HepG2 (cell line): ENCODE results near the gene UBE3A. TPM values are rescaled to one million over a fixed set of nuclear protein-coding genes. Genes with fewer than 3 reads are reported as not detected.

ENCODE experiments used
- ARID5B ChIP-seq: IDR thresholded peaks from 2 replicates; pipeline ENCODE4 v1.4.0; 2020; ENCODE audit warnings: mild to moderate bottlenecking, missing genetic modification reagents
- ATF4 ChIP-seq, 2 experiments: fragments of 450-650 bp in 1 of 2; sonication (generic) in 1 of 2; formaldehyde crosslinking; IDR thresholded peaks; 2 replicates each; pipeline versions ENCODE4 v1.5.0 to v1.8.0; 2020 to 2022; ENCODE audit warnings: mild to moderate bottlenecking in 1 of 2, missing genetic modification reagents in 1 of 2
- CBX1 ChIP-seq: IDR thresholded peaks from one replicate; pipeline ENCODE4 v1.6.1; 2016; ENCODE audit warnings: antibody characterized with exemption, low read depth
- GATA4 ChIP-seq: sonication (generic); IDR thresholded peaks from 2 replicates; pipeline ENCODE4 v1.6.1; 2016; ENCODE audit warnings: antibody characterized with exemption, low read depth, borderline replicate concordance
- IRX3 ChIP-seq: sonication (generic); formaldehyde crosslinking; IDR thresholded peaks from 2 replicates; pipeline ENCODE4 v1.8.1; 2023; ENCODE audit warnings: mild to moderate bottlenecking, low read depth, missing genetic modification reagents, borderline replicate concordance
- ISX ChIP-seq: sonication (generic); formaldehyde crosslinking; conservative IDR thresholded peaks from 2 replicates; pipeline ENCODE4 v1.5.0; 2020; ENCODE audit warnings: missing genetic modification reagents
- PTBP1 ChIP-seq: fragments of 200-400 bp; formaldehyde crosslinking; IDR thresholded peaks from 2 replicates; pipeline ENCODE4 v1.6.1; 2018; ENCODE audit warnings: low read length, low read depth; ENCODE audit not compliant: poor library complexity, severe bottlenecking
- TSC22D2 ChIP-seq: sonication (generic); formaldehyde crosslinking; IDR thresholded peaks from 2 replicates; pipeline ENCODE4 v1.5.1; 2020; ENCODE audit warnings: missing genetic modification reagents, mild to moderate bottlenecking, borderline replicate concordance
- ZBTB44 ChIP-seq: sonication (generic); formaldehyde crosslinking; IDR thresholded peaks from 2 replicates; pipeline ENCODE4 v1.4.0; 2020; ENCODE audit warnings: missing genetic modification reagents
- ZFP91 ChIP-seq: sonication (generic); formaldehyde crosslinking; IDR thresholded peaks from 2 replicates; pipeline ENCODE4 v1.9.0; 2022; ENCODE audit warnings: missing genetic modification reagents, mild to moderate bottlenecking, borderline replicate concordance
- ZNF235 ChIP-seq: sonication (generic); formaldehyde crosslinking; IDR thresholded peaks from 2 replicates; pipeline ENCODE4 v1.8.1; 2023; ENCODE audit warnings: mild to moderate bottlenecking, missing genetic modification reagents, borderline replicate concordance
- ZNF468 ChIP-seq: sonication (generic); formaldehyde crosslinking; IDR thresholded peaks from 2 replicates; pipeline ENCODE4 v1.8.0; 2022; ENCODE audit warnings: mild to moderate bottlenecking, moderate library complexity, missing genetic modification reagents
- ZNF556 ChIP-seq: sonication (generic); formaldehyde crosslinking; IDR thresholded peaks from 2 replicates; pipeline ENCODE4 v1.4.0; 2020; ENCODE audit warnings: mild to moderate bottlenecking, missing genetic modification reagents, borderline replicate concordance
- ZNF614 ChIP-seq: IDR thresholded peaks from 2 replicates; pipeline ENCODE4 v1.6.1; 2018; ENCODE audit warnings: missing biosample characterization, missing genetic modification reagents, inconsistent platforms, borderline replicate concordance
- ZNF704 ChIP-seq: sonication (generic); formaldehyde crosslinking; IDR thresholded peaks from 2 replicates; pipeline ENCODE4 v1.8.1; 2023; ENCODE audit warnings: mild to moderate bottlenecking, inconsistent platforms, moderate library complexity, missing genetic modification reagents, borderline replicate concordance
- ZNF883 ChIP-seq: sonication (generic); formaldehyde crosslinking; IDR thresholded peaks from 2 replicates; pipeline ENCODE4 v1.5.1; 2020; ENCODE audit warnings: mild to moderate bottlenecking, missing genetic modification reagents; ENCODE audit errors: not compliant biosample characterization
- polyA plus RNA-seq, 8 experiments: library from polyadenylated mRNA; depleted of rRNA in 3 of 8; stranded (reverse) in 7 of 8; unstranded in 1 of 8; fragments of >200 nt; fragmentation: Illumina TruSeq in 4 of 8; extraction: Trizol in 4 of 8; gene quantifications; 2 replicates each; pipeline versions ENCODE4 v1.2.1 to v1.2.3, GENCODE V29; 2011 to 2016; ENCODE audit warnings: low read depth in 4 of 8, missing spikeins in 1 of 8, mixed read lengths in 1 of 8; ENCODE audit not compliant: insufficient read depth in 1 of 8
- total RNA-seq, 5 experiments: library from RNA; depleted of rRNA; stranded (reverse); fragments of >200 nt; fragmentation: Illumina TruSeq; extraction: Trizol; gene quantifications; 2 replicates each; pipeline ENCODE4 v1.2.3, GENCODE V29; 2016; ENCODE audit warnings: low read depth in 1 of 5

UBE3A gene
- total and polyA plus RNA-seq, 2 of the 13 experiments (the other 11 are each of a cell fraction or from before 2014, with no cell fraction given), result 17.3 to 80.5 TPM

- TF ChIP-seq ATF4 (CRISPR knock-in tag; IDR thresholded peaks at IDR 0.05), result 0 out of 4 replicates have a peak, but pooled peaks of 1 of the 2 experiments have one; percentile 26
- TF ChIP-seq ZFP91 (CRISPR knock-in tag), result no peak; the same call in 1 of the 2 replicates
- peak; percentile 45 for TF ChIP-seq ZNF883 (CRISPR knock-in tag)
- TF ChIP-seq PTBP1, result no peak
- TF ChIP-seq TSC22D2 (CRISPR knock-in tag), result no peak
- TF ChIP-seq ZNF235 (CRISPR knock-in tag), result no peak
- TF ChIP-seq ZNF614 (CRISPR knock-in tag), result no peak
- no peak; the same call in 1 of the 2 replicates for TF ChIP-seq ZBTB44 (CRISPR knock-in tag)
- no peak for TF ChIP-seq ZNF704 (CRISPR knock-in tag)
- TF ChIP-seq ZNF556 (CRISPR knock-in tag), result no peak
- TF ChIP-seq ISX (CRISPR knock-in tag), result 0 out of 2 replicates have a peak, but pooled peaks have one; percentile 19
- no peak for TF ChIP-seq GATA4
- peak; percentile 76 for TF ChIP-seq CBX1
- no peak for TF ChIP-seq IRX3 (CRISPR knock-in tag)
- no peak for TF ChIP-seq ZNF468 (CRISPR knock-in tag)
- TF ChIP-seq ARID5B (CRISPR knock-in tag), result peak; percentile 30
Measured at GRCh38 chr15:25438601-25439368, at the start of gene UBE3A (continued).
